HepG2 (cell line): Measurements from ENCODE around the gene CCN2. TPM values are rescaled to one million over a fixed set of nuclear protein-coding genes. Genes with fewer than 3 reads are reported as not detected.

Source experiments
- ASH2L ChIP-seq: fragments of 300-600, 200-600 bp; sonication (generic); IDR thresholded peaks from 2 replicates; pipeline ENCODE4 v1.7.0; 2017; ENCODE audit warnings: low read depth, mild to moderate bottlenecking, moderate library complexity, mixed read lengths, low read length; ENCODE audit not compliant: insufficient read length
- GABPB1 ChIP-seq: IDR thresholded peaks from 2 replicates; pipeline ENCODE4 v1.6.1; 2016; ENCODE audit warnings: mild to moderate bottlenecking, missing genetic modification reagents, moderate library complexity, missing compliant biosample characterization
- GATA4 ChIP-seq: sonication (generic); IDR thresholded peaks from 2 replicates; pipeline ENCODE4 v1.6.1; 2016; ENCODE audit warnings: antibody characterized with exemption, low read depth, borderline replicate concordance
- GMEB1 ChIP-seq: sonication (generic); formaldehyde crosslinking; IDR thresholded peaks from 2 replicates; pipeline ENCODE4 v1.5.1; 2020; ENCODE audit warnings: missing genetic modification reagents, mild to moderate bottlenecking, borderline replicate concordance
- HBP1 ChIP-seq: IDR thresholded peaks from 2 replicates; pipeline ENCODE4 v1.6.1; 2016; ENCODE audit warnings: low read depth, control low read depth
- KAT8 ChIP-seq: IDR thresholded peaks from 2 replicates; pipeline ENCODE4 v1.6.1; 2016; ENCODE audit warnings: missing genetic modification reagents, missing compliant biosample characterization
- PAF1 ChIP-seq: IDR thresholded peaks from 2 replicates; pipeline ENCODE4 v1.6.1; 2016; ENCODE audit warnings: missing genetic modification reagents, missing compliant biosample characterization
- TBX3 ChIP-seq: fragments of 450-650 bp; IDR thresholded peaks from 2 replicates; pipeline ENCODE4 v1.6.1; 2017; ENCODE audit warnings: antibody characterized with exemption, mild to moderate bottlenecking, inconsistent platforms, borderline replicate concordance
- ZFP37 ChIP-seq: sonication (generic); formaldehyde crosslinking; IDR thresholded peaks from 2 replicates; pipeline ENCODE4 v1.4.0; 2020; ENCODE audit warnings: missing genetic modification reagents, borderline replicate concordance
- ZNF354B ChIP-seq: sonication (generic); formaldehyde crosslinking; IDR thresholded peaks from 2 replicates; pipeline ENCODE4 v1.8.0; 2022; ENCODE audit warnings: mild to moderate bottlenecking, missing genetic modification reagents
- polyA plus RNA-seq, 8 experiments: library from polyadenylated mRNA; depleted of rRNA in 3 of 8; stranded (reverse) in 7 of 8; unstranded in 1 of 8; fragments of >200 nt; fragmentation: Illumina TruSeq in 4 of 8; extraction: Trizol in 4 of 8; gene quantifications; 2 replicates each; pipeline versions ENCODE4 v1.2.1 to v1.2.3, GENCODE V29; 2011 to 2016; ENCODE audit warnings: low read depth in 4 of 8, missing spikeins in 1 of 8, mixed read lengths in 1 of 8; ENCODE audit not compliant: insufficient read depth in 1 of 8
- total RNA-seq, 5 experiments: library from RNA; depleted of rRNA; stranded (reverse); fragments of >200 nt; fragmentation: Illumina TruSeq; extraction: Trizol; gene quantifications; 2 replicates each; pipeline ENCODE4 v1.2.3, GENCODE V29; 2016; ENCODE audit warnings: low read depth in 1 of 5
- TF ChIP-seq, protein P1 (sequence below): IDR thresholded peaks from 2 replicates; pipeline ENCODE4 v1.6.1; 2016; ENCODE audit warnings: low read depth, missing genetic modification reagents, missing compliant biosample characterization
- TF ChIP-seq, protein P2 (sequence below): IDR thresholded peaks from 2 replicates; pipeline ENCODE4 v1.6.1; 2012; ENCODE audit warnings: low read length, improper control_type of control experiment
- TF ChIP-seq, protein P3 (sequence below): sonication (generic); formaldehyde crosslinking; IDR thresholded peaks from 2 replicates; pipeline ENCODE4 v1.8.1; 2023; ENCODE audit warnings: missing genetic modification reagents, inconsistent platforms, borderline replicate concordance

The CCN2 gene
- total and polyA plus RNA-seq, 2 of the 13 experiments (the other 11 are each of a cell fraction or from before 2014, with no cell fraction given), result 34.7 to 316 TPM

DNA sequence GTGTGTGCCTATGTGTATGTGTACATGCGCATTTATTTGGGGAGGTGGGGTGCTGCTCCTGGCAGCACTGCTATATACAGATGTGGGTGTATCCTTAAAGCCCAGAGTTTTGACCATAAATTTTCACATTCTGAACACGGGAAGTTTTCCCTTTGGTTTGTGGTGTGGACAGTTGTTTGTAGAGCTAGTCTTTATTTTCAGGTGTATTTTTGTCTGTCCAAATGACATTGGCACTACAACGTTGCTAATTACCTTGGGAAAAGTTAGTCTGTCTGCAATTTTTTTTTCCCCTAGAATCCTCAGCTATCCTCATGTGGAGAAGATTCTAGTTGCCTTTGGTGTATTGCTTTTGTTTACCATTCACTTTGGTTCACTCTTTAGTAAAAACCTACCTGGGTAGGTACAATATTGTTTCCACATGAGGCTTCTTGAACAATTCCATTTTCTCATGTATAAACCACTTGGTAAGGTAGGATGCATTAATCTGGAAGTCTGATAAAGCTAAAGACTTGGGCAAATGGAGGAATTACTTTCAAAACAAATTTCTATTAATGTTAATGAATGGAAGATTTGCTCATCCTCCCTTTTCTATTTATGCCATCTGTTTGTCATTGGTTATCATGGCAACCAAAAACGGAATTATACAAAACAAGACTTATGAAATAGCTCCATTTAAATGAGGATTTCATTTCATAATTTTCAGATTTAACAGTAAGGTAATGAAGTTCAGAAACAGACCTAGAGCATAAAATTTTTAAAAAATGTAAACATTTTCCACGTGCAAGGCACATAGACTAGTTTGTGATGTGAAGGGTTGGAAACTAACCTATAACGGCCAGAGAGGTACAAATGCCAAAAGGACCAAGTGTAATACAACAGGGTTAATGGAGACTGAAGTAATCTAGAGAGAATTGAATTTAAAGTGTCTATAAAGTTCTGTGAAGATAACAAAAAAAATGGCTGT lies 3.9 kb downstream of the CCN2 start (continued):
- TF ChIP-seq, protein P1, sequence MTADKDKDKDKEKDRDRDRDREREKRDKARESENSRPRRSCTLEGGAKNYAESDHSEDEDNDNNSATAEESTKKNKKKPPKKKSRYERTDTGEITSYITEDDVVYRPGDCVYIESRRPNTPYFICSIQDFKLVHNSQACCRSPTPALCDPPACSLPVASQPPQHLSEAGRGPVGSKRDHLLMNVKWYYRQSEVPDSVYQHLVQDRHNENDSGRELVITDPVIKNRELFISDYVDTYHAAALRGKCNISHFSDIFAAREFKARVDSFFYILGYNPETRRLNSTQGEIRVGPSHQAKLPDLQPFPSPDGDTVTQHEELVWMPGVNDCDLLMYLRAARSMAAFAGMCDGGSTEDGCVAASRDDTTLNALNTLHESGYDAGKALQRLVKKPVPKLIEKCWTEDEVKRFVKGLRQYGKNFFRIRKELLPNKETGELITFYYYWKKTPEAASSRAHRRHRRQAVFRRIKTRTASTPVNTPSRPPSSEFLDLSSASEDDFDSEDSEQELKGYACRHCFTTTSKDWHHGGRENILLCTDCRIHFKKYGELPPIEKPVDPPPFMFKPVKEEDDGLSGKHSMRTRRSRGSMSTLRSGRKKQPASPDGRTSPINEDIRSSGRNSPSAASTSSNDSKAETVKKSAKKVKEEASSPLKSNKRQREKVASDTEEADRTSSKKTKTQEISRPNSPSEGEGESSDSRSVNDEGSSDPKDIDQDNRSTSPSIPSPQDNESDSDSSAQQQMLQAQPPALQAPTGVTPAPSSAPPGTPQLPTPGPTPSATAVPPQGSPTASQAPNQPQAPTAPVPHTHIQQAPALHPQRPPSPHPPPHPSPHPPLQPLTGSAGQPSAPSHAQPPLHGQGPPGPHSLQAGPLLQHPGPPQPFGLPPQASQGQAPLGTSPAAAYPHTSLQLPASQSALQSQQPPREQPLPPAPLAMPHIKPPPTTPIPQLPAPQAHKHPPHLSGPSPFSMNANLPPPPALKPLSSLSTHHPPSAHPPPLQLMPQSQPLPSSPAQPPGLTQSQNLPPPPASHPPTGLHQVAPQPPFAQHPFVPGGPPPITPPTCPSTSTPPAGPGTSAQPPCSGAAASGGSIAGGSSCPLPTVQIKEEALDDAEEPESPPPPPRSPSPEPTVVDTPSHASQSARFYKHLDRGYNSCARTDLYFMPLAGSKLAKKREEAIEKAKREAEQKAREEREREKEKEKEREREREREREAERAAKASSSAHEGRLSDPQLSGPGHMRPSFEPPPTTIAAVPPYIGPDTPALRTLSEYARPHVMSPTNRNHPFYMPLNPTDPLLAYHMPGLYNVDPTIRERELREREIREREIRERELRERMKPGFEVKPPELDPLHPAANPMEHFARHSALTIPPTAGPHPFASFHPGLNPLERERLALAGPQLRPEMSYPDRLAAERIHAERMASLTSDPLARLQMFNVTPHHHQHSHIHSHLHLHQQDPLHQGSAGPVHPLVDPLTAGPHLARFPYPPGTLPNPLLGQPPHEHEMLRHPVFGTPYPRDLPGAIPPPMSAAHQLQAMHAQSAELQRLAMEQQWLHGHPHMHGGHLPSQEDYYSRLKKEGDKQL (CRISPR knock-in tag), result no peak
- TF ChIP-seq KAT8 (CRISPR knock-in tag) (peak; percentile 48; the same call in 1 of the 2 replicates), PAF1 (CRISPR knock-in tag) (peak; percentile 99), HBP1 (CRISPR knock-in tag) (0 out of 2 replicates have a peak, but pooled peaks have one; percentile 11), ASH2L (peak; percentile 23), ZNF354B (no peak), GMEB1 (CRISPR knock-in tag) (peak; percentile 20; the same call in 1 of the 2 replicates), ZFP37 (CRISPR knock-in tag) (no peak), TBX3 (peak; percentile 23; the same call in 1 of the 2 replicates), GABPB1 (no peak), GATA4 (peak; percentile 44; the same call in 1 of the 2 replicates)
- TF ChIP-seq, protein P2, sequence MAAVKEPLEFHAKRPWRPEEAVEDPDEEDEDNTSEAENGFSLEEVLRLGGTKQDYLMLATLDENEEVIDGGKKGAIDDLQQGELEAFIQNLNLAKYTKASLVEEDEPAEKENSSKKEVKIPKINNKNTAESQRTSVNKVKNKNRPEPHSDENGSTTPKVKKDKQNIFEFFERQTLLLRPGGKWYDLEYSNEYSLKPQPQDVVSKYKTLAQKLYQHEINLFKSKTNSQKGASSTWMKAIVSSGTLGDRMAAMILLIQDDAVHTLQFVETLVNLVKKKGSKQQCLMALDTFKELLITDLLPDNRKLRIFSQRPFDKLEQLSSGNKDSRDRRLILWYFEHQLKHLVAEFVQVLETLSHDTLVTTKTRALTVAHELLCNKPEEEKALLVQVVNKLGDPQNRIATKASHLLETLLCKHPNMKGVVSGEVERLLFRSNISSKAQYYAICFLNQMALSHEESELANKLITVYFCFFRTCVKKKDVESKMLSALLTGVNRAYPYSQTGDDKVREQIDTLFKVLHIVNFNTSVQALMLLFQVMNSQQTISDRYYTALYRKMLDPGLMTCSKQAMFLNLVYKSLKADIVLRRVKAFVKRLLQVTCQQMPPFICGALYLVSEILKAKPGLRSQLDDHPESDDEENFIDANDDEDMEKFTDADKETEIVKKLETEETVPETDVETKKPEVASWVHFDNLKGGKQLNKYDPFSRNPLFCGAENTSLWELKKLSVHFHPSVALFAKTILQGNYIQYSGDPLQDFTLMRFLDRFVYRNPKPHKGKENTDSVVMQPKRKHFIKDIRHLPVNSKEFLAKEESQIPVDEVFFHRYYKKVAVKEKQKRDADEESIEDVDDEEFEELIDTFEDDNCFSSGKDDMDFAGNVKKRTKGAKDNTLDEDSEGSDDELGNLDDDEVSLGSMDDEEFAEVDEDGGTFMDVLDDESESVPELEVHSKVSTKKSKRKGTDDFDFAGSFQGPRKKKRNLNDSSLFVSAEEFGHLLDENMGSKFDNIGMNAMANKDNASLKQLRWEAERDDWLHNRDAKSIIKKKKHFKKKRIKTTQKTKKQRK, result 0 out of 2 replicates have a peak, but pooled peaks have one; percentile 17
- TF ChIP-seq, protein P3, sequence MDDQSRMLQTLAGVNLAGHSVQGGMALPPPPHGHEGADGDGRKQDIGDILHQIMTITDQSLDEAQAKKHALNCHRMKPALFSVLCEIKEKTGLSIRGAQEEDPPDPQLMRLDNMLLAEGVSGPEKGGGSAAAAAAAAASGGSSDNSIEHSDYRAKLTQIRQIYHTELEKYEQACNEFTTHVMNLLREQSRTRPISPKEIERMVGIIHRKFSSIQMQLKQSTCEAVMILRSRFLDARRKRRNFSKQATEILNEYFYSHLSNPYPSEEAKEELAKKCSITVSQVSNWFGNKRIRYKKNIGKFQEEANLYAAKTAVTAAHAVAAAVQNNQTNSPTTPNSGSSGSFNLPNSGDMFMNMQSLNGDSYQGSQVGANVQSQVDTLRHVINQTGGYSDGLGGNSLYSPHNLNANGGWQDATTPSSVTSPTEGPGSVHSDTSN, result no peak
